ENCODE measurements around the gene TRMT61A. TPM values are rescaled to one million over a fixed set of nuclear protein-coding genes. Genes with fewer than 3 reads are reported as not detected.
A peak's percentile ranks its signal among the peaks of the same experiment; 100 is the strongest.
"Not testable (repeated sequence)": the region's sequence is repeated elsewhere in the genome, so short reads cannot be mapped to it uniquely, and the experiment has no call there.

TRMT61A gene
- total RNA-seq, 1 donor from 2014 or later = 12.5 TPM

GRCh38 chr14:103509864-103510723, 18.9 kb upstream of the TRMT61A start:
- TF ChIP-seq, protein P1, sequence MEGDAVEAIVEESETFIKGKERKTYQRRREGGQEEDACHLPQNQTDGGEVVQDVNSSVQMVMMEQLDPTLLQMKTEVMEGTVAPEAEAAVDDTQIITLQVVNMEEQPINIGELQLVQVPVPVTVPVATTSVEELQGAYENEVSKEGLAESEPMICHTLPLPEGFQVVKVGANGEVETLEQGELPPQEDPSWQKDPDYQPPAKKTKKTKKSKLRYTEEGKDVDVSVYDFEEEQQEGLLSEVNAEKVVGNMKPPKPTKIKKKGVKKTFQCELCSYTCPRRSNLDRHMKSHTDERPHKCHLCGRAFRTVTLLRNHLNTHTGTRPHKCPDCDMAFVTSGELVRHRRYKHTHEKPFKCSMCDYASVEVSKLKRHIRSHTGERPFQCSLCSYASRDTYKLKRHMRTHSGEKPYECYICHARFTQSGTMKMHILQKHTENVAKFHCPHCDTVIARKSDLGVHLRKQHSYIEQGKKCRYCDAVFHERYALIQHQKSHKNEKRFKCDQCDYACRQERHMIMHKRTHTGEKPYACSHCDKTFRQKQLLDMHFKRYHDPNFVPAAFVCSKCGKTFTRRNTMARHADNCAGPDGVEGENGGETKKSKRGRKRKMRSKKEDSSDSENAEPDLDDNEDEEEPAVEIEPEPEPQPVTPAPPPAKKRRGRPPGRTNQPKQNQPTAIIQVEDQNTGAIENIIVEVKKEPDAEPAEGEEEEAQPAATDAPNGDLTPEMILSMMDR (conservative IDR thresholded peaks at IDR 0.05) = no peak
- Mint-ChIP-seq H3K4me3 (peak overlapping the region; percentile 57), H3K27me3 (ENCODE audit: low read depth) (no peaks in the 10 kb centered on the region), H3K27ac (ENCODE audit: unreplicated experiment) (no peak overlapping the region), H3K36me3 (ENCODE audit: low read depth) (peaks cover 11% of the 10 kb centered on the region), H3K9me3 (no peaks in the 10 kb centered on the region), H3K4me1 (peaks cover 4% of the 10 kb centered on the region)
- DNase-seq (ENCODE audit: low read depth, low spot score) = no peak

DNA sequence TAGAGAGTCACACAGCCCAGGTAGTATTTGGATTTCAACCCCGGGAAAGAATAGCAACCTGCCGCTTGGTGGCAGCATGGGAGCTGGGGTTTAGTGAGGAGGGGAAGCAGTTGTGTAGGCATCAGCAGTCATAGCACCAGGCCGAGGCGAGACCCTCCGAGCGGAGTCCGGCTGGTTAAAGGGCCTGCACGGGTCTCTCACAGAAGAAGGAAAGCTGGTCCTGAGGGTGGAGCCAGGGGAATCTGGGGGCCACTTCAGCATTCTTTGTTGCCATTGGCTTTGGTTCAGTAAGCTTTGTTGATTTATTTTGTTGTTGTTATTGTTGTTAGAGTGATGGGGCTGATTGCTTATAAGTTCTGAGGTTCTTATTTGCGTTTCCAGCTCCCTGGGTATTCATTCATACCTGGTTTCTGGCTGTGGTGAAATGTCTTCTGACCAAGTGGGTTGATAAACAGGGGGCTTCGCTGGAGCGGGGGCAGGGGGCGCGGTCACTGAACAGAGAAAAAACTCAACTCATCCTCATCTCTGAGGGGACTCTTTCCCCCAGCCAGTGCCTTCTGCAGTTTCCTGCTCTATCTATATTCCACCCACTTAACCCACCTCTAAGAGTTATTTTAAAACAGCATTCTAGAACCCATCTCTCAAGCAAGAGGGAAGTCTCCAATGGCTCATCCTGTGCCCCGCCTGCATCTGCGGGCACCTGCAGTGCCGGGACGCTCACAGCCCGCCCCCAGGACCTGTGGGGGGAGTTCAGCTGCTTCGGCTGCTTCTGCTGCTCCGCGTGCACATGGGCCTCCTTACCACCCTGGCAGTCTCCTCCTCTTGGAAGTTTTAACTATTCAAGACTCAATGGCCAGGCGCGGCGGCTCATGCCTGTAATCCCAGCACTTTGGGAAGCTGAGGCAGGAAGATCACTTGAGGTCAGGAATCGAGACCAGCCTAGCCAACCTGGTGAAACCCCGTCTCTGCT, 18.0 kb upstream of the TRMT61A start:
- no peaks in the 10 kb centered on the region for H3K27me3 Mint-ChIP-seq (ENCODE audit: low read depth)
- H3K4me3 Mint-ChIP-seq = peak overlapping the region; percentile 57
- peaks cover 4% of the 10 kb centered on the region for H3K4me1 Mint-ChIP-seq
- no peak for DNase-seq (ENCODE audit: low read depth, low spot score)
- no peak overlapping the region for H3K27ac Mint-ChIP-seq (ENCODE audit: unreplicated experiment)
- TF ChIP-seq, protein P1 (conservative IDR thresholded peaks at IDR 0.05) = no peak
- peaks cover 8% of the 10 kb centered on the region for H3K36me3 Mint-ChIP-seq (ENCODE audit: low read depth)
- no peaks in the 10 kb centered on the region for H3K9me3 Mint-ChIP-seq

DNA sequence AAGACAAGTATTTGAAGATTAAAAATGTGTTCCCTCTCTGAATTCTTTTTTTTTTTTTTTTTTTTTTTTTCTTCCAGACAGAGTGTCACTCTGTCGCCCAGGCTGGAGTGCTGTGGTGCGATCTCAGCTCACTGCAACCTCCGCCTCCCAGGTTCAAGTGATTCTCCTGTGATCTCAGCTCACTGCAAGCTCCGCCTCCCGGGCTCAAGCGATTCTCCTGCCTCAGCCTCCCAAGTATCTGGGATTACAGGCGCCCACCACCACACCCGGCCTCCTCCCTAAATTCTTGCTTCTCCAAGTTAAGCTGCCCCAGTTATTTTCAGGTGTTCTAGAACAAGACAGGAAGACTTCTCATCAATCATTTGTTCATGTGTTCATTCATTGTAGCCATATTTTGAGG, 16.8 kb upstream of the TRMT61A start:
- H3K27ac Mint-ChIP-seq (ENCODE audit: unreplicated experiment); H3K36me3 Mint-ChIP-seq (ENCODE audit: low read depth); H3K27me3 Mint-ChIP-seq (ENCODE audit: low read depth); H3K9me3 Mint-ChIP-seq; H3K4me3 Mint-ChIP-seq; DNase-seq (ENCODE audit: low read depth, low spot score): not testable (repeated sequence)
- H3K4me1 Mint-ChIP-seq = peaks cover 11% of the 10 kb centered on the region

DNA sequence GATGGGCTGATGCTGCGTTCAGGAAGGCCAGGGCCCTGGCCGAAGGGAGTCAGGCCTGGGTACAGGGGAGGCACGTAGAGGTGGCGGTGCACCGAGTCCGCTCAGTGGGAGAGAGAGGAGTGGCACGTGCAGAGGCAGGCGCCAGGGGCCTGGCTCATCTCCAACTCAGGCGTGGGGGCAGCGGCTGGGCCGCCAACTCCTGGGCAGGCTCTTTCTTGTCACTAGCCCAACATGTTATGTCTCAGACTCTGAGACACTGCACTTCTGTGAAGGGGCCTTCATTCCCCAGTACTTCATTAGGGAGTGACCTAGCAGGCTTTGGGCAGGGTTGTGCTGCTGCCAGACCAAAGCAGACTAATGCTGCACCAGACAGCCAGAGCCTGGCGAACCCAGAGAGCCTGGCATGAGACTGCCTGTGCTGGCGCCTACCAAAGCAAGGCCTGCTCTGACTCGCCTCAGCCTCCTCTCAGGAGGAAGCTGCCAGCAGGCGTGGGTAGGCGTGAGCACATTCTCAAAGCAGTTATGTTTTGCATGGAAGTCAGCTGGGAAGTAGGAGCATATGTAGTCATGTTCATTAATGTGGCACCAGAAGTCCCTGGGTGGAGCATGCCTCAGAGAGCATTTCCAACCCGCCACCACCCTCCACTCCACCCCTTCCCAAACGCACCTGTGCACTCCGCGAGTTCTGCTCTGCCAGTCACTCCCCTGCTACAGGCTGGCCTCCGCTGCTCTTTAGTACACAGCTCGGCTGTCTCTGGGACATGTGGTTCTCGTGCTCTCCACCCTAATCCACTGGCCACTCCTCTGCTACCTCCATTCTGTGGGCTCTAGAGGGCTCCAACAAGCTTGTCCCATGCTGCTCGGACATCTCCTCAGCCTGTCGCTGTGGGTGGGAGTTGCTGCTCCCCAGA, 16.0 kb upstream of the TRMT61A start:
- DNase-seq (ENCODE audit: low read depth, low spot score) = no peak
- Mint-ChIP-seq H3K36me3 (ENCODE audit: low read depth) (peaks cover 6% of the 10 kb centered on the region), H3K9me3 (no peaks in the 10 kb centered on the region), H3K27ac (ENCODE audit: unreplicated experiment) (peak overlapping the region; percentile 31), H3K4me1 (peaks cover 16% of the 10 kb centered on the region), H3K27me3 (ENCODE audit: low read depth) (peaks cover 13% of the 10 kb centered on the region), H3K4me3 (peak overlapping the region; percentile 44)
- TF ChIP-seq, protein P1 (conservative IDR thresholded peaks at IDR 0.05) = no peak

DNA sequence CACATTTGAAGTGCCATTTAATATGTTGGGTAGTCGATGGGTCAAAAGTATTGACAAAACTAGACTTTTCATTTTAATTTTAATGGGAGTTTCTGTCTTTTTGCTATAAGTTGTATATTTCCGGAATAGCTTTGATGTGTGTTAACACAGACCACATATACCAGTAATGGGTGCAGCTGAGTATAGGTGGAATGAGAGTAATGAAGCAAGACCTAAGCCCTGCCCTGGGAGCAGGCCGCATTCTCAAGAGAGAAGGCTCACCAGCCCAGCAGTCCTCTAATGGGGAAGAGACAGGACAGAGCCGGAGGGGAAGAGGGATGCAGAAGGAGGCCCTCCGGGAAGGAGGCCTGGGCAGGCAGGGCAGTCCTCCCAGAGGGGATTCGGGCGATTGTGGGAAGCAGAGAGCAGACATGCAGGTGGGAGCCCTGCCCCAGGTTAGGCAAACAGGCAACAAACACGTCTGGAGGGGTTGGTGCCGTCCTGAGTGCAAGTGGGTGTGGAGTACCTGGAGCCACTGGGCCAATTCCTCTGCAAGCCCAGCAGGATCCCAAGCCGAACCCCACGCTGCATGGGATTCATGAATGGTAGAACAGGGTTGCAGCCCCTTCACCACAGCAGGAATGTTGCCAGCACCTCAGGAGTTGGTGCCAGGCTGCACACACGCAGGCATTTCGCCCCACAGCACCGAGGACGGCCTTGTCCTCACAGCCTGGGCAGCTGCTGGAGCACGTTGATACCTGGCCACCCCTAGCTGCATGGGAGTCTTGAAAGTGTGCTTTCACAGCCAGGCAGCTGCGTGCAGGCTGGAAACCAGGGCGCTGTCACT, 14.2 kb upstream of the TRMT61A start:
- H3K36me3 Mint-ChIP-seq (ENCODE audit: low read depth) = peaks cover 14% of the 10 kb centered on the region
- TF ChIP-seq, protein P1 (conservative IDR thresholded peaks at IDR 0.05) = no peak
- no peaks in the 10 kb centered on the region for H3K9me3 Mint-ChIP-seq
- no peak for DNase-seq (ENCODE audit: low read depth, low spot score)
- H3K27ac Mint-ChIP-seq (ENCODE audit: unreplicated experiment) = no peak overlapping the region
- peaks cover 26% of the 10 kb centered on the region for H3K4me1 Mint-ChIP-seq
- peak overlapping the region; percentile 64 for H3K4me3 Mint-ChIP-seq
- peaks cover 23% of the 10 kb centered on the region for H3K27me3 Mint-ChIP-seq (ENCODE audit: low read depth)

Data from neural crest cell (in vitro differentiated cells).